Activated CD4-positive, alpha-beta T cell treated with anti-CD3 and anti-CD28 coated beads for 48 hours (primary cell): Measurements from ENCODE around the gene ZNF280C.
"Not testable (repeated sequence)": the region's sequence is repeated elsewhere in the genome, so short reads cannot be mapped to it uniquely, and the experiment has no call there.

ENCODE experiments used
- DNase-seq: peaks from one replicate; pipeline ENCODE4 v3.0.0-alpha.2; 2020

The ZNF280C gene

DNA sequence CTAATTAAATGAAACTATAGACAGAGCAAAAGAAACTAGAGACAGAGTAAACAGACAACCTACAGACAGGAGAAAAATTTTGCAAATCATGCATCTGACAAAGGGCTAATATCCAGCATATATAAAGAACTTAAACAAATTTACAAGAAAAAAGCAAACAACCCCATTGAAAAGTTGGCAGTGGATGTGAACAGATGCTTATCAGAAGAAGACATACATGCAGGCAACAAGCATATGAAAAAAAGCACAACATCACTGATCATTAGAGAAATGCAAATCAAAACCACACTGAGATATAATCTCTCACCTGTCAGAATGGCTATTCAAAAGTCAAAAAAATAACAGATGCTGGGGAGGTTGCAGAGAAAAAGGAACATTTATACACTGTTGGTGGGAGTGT is 14.8 kb downstream of the ZNF280C start:
- DNase-seq: no peak

DNA sequence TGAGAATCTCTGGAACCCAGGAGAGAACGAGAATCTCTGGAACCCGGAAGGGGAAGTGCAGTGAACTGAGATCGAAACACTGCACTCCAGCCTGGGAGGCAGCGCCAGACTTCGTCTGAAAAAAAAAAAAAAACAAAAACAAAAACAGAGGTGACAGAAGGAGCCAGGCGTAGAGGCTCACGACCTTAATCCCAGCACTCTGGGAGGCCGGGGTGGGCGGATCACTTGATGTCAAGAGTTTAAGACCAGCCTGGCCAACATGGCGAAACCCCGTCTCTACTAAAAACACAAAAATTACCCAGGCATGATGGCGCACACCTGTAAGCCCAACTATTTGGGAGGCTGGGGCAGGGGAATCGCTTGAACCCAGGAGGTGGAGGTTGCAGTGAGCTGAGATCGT is 17.0 kb downstream of the ZNF280C start:
- DNase-seq: no peak

DNA sequence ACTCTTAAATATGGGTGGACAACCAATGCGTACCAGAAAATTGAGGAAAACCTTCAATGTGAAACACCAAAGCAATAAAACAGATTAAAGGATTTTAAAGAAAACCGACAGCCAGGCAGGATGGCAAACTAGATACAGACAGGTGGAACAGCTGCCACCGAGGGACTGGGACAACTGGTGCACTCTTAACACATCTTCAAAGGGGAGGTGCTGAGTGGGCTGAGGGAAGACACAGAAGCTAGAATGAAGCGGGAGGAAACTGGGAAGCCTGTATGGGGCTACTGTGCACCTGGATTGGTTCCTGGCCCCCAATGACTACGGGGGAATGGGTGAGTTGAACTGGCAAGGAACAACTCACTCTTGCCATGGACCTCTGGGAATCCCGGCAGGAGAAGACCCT is 20.7 kb downstream of the ZNF280C start:
- DNase-seq: no peak

- no peak for DNase-seq
Measured at GRCh38 chrX:130246084-130246483, 22.6 kb downstream of the ZNF280C start.

- no peak for DNase-seq
Measured at GRCh38 chrX:130245441-130245840, 23.3 kb downstream of the ZNF280C start.

DNA sequence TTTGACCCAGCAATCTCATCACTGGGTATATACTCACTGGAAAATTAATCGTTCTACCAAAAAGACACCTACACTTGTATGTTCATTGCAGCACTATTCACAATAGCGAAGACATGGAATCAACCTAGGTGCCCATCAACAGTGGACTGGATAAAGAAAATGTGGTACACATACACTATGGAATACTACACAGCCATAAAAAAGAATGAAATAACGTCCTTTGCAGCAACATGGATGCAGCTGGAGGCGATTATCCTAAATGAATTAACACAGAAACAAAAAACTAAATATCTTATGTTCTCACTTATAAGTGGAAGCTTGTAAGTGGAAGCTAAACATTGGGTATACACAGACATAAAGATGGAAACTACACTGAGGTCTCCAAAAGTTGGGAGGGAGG is 37.5 kb downstream of the ZNF280C start:
- not testable (repeated sequence) for DNase-seq

DNA sequence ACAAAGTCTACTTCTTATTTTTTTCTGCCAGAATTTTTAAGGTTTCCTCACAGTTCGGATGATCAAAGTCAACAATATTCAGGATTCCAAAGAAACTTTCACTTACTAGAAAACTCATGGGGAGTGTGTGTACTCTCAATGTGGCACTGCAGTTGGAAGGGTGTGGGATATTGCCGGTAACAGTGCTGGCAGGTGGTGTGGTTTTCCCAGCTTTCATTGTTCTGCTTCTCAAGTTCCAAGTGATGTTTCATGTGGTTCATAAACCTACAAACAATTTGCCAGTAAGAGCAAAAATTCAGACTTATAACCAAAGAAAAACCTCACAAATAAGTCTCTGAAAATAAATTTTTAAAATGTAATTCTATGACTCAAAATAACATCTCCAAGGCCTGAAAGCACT is 39.8 kb downstream of the ZNF280C start:
- no peak for DNase-seq

DNA sequence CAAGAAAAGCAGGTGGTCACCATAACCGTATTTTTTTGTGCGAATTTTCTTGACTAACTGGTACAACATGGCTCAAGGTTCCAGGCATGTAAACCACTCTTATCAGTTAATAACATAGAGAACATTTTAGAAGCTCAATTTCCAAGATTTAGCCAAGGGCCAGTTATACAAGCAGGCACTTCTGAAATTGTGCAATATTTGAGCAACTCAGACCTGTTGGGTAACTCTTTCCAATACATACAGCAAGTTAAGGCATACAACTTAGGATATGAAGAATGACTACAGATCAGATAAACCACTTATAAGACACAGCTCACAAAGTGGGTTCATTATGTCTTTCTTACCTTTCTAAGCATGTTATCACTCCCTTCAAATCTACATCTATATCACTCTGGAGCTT is 43.9 kb downstream of the ZNF280C start:
- DNase-seq: no peak

DNA sequence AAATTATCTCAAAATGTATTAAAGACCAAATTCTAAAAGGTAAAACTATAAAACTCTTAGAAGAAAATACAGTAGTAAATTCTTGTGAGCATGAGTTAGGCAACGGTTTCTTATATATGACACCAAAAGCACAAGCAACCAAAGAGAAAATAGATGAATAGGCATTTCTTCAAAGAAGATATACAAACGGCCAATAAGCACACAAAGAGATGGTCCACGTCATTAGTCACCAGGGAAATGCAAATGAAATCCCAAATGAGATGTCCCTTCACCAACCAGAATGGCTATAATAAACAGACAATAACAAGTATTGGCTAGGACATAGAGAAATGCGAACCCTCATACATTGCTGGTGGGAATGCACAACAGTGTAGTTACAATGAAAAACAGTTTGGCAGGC is 52.4 kb downstream of the ZNF280C start:
- no peak for DNase-seq

DNA sequence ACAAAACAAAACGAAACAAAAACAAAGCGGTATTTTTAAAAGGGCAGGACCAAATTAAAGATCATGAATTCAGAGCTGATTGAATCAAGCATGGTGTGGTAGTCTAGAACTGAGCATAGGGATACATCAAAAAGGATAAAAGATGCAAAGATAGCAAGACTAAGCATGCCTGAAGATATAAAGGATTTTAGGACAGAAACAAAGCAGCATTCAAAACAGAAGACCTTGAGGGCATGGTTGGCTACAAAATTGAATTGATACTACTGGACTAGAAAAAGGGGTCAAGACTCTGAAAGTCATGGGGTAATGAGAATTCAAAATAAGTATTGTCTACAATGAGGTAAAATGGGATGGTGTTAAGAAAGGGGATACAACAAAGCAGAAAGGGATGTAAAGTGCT is 55.3 kb downstream of the ZNF280C start:
- DNase-seq: no peak

- DNase-seq: no peak
Measured at GRCh38 chrX:130212371-130212770, 56.3 kb downstream of the ZNF280C start.

DNA sequence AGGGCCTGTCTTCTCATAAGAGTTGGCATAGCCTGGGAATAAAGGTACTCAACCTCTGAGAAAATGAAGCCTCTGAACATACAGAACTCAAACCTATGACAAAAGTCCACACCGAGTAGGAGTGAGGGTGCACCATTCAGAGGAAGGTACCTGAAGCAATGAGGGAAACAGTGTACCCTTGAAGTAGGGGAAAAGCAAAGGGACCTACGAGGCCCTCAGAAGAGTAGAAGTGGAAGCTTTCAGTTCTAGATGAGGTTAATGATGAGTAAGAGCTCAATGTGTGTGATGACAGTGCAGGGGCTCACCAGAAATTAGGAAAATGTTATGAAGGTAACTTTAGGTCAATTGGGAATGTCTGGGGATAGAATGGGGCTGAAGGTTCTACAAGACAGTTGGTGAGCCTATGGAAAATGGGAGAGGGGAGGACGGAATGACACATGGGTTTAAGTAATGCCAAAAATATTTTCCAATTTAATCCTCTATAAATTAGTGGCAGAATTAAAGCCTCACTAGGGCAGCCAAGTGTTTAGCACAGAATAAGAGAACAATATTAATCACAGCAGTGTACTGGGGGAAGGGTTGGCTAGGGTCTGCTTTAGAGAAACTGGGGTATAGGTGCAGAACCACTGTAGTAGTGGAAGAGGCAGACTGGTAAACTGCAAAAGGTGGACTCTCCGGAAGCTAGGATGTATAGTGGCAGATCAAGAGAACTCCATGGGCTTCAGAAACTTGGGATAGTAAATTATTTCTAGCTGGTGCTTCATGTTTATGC is 57.1 kb downstream of the ZNF280C start:
- DNase-seq: peak; percentile 9

- DNase-seq: no peak
Measured at GRCh38 chrX:130204647-130205046, 64.1 kb downstream of the ZNF280C start.

DNA sequence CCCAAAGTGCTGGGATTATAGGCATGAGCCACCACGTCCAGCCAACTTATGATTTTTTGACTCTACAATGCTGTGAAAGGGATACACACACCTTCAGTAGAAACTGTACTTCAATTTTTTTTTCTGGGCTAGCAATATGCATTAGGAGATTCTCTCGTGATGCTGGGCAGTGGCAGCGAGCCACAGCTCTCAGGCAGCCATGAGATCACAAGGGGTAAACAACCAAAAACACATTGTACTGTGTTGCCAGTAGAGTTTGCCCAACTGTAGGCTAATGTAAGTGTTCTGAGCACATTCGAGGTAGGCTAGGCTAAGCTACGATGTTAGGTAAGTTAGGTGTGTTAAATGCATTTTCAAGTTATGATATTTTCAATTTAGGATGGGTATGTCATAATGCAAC is 71.2 kb downstream of the ZNF280C start:
- no peak for DNase-seq

- no peak for DNase-seq
Measured at GRCh38 chrX:130196466-130196865, 72.2 kb downstream of the ZNF280C start.

- DNase-seq: no peak
Measured at GRCh38 chrX:130190801-130191200, 77.9 kb downstream of the ZNF280C start.

DNA sequence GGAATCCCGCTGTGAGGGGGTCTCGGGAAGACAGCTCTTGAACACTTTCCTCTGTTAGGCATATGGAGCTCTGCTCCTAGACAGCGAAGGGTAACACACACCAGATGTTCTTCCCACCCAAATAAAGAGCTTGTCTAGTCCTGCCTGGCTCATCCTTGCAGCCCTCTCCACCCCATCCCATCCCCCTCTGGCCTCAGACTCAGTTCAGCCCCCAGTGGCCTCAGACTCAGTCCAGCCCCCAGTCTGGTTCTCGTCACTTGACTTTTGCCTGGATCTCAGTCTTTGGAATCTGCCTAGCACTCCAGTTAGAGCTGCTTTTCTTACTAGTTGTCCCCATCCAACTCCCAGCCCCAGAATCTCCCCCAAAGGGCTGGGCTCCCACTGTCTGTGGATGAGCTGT is 82.0 kb downstream of the ZNF280C start:
- DNase-seq: no peak

DNA sequence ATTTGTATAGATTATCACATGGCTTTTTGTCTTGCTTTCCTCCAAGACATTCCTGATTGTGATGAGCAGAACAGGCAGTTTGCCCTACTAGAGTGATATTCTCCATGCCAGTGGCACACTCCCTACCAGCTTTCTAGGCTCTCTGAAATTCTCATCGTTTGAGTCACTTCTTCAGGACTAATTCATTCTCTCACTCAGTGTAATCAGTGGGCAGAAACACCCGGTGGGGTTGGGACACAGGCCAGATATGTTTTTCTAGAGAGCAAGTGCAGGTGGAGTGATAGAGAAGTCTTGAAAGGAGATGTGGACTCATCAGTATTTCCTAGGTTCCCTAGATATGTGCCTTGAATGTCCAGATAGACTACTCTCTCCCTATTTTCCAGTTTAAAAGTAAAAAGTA is 83.8 kb downstream of the ZNF280C start:
- no peak for DNase-seq

DNA sequence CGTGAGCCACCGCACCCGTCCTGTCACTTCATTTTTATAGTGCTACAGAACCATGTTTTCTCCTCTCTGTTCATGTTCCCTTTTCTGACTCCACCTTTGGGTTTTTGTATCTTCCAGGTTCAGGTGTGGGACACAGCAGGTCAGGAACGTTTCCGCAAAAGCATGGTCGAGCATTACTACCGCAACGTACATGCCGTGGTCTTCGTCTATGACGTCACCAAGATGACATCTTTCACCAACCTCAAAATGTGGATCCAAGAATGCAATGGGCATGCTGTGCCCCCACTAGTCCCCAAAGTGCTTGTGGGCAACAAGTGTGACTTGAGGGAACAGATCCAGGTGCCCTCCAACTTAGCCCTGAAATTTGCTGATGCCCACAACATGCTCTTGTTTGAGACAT is 84.5 kb downstream of the ZNF280C start:
- DNase-seq: no peak

GRCh38 chrX:130179579-130180215 is 89.0 kb downstream of the ZNF280C start:
- no peak for DNase-seq

DNA sequence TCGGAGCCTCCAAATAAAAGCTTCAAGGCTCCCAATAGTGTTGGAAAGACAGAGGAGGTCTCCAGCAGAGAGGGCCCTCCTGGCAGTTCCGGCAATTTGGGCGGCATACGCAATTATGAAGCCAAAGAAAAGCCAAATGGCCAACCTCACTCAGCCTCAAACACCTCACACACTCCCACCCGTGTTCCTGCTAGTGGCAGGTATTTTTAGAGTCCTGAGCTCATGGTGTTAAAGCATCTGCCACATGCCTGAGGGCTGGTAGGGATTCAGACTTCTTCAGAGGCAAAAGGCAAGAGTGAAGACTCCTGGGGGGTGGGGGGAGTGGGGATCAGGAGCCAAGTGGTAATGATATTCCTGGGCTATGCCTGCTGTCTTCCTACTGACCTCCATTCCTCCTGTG is 89.5 kb downstream of the ZNF280C start:
- no peak for DNase-seq

DNA sequence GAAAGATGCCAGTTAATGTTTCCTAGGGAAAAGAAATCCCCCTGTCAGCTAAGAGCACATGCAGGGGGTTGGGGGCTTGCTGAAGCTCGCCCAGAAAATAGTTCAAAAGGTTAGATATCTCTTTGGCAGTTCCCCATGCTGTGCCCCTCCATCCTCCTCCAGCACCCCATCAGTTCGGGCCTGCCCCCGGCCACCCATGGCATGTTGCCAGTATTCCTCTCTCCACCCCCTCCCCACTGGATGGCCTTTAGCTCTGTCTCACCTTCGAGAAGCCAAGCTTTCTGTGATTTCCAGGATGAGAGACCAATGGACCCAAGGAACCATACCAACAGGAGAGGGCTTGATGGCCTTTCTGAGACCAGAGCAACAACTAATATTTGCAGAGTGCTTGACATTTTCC is 91.8 kb downstream of the ZNF280C start:
- no peak for DNase-seq

GRCh38 chrX:130176354-130176776 is 92.3 kb downstream of the ZNF280C start:
- no peak for DNase-seq

GRCh38 chrX:130174937-130175336 is 93.8 kb downstream of the ZNF280C start:
- no peak for DNase-seq
